ENCODE results near the gene KAT8. TPM values are rescaled to one million over a fixed set of nuclear protein-coding genes. Genes with fewer than 3 reads are reported as not detected.

KAT8 gene
- total and polyA plus RNA-seq, 2 of the 13 experiments (the other 11 are each of a cell fraction or from before 2014, with no cell fraction given): 79.0 to 84.2 TPM

DNA sequence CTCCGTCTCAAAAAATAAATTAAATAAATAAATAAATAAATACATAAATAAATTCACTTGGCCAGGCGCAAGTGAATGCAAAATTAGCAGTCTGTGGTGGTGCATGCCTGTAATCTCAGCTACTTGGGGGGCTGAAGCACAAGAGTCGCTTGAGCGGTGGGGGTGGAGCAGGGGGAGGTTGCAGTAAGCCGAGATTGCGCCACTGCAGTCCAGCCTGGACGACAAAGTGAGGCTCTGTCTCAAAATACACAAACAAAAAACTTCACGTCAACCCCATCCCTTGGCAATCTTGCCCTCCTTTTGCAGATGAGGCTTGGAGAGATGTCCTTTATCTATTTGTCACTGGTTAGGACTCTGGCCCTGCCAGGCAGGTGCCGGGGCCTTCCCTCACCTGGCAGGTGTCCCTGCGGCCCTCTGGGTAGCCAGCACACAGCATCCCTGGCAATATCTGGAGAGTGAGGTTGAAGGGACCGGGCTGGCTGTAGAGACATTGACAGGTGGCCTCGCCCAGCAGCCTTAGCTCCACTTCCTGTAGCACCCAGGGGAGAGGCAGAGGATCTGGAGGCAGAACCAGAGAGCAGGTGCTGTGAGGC, 28.0 kb downstream of the KAT8 start:
- Histone ChIP-seq H3K9me3 (ENCODE audit: low read length) (no peaks in the 10 kb centered on the region), H3K27me3 (ENCODE audit: control insufficient read depth in 1 of 2, insufficient read depth in 2 of 2, low read length in 2 of 2) (peaks cover 0 to 33% of the 10 kb centered on the region in 2 experiments; a peak in 4 of 5 replicates), H3K79me2 (ENCODE audit: insufficient read depth, low read length) (no peaks in the 10 kb centered on the region), H2AFZ (ENCODE audit: low read length) (no peak overlapping the region), H3K9ac (ENCODE audit: insufficient read depth, low read depth, low read length) (no peak overlapping the region), H3K27ac (ENCODE audit: extremely low read length, insufficient read depth, low read length) (no peak overlapping the region), H3K4me1 (ENCODE audit: insufficient read depth, low read length) (peaks cover 55% of the 10 kb centered on the region), H3K36me3 (replicated peaks in 1 of 2; ENCODE audit: control insufficient read depth in 1 of 2, insufficient read depth in 2 of 2, low read length in 2 of 2) (no peaks in the 10 kb centered on the region), H3K4me2 (ENCODE audit: low read depth, low read length) (peak overlapping the region; percentile 30), H4K20me1 (ENCODE audit: insufficient read depth, low read length) (no peaks in the 10 kb centered on the region), H3K4me3 (replicated peaks in 1 of 3; ENCODE audit: insufficient read depth in 1 of 3, low read depth in 2 of 3, low read length in 3 of 3) (no peak overlapping the region; a peak in 1 of 6 replicates)
- in situ Hi-C loops (cut with HindIII; ENCODE audit: extremely low pct_ligation_motif_present, low pct_unique_long_range_greater_than_20kb) (no loop called here), intact Hi-C loops (cut with micrococcal nuclease; ENCODE audit: unreplicated experiment) (loop anchor here (10.0 kb wide), 1 partner anchor 191 kb away; the partner anchor contains the start of gene SETD1A)
- no TSS peak for BruUV-seq (replicated peaks)
- WGBS (ENCODE audit: low lambda C conversion rate): 5% methylated on average over 10 of the region's 12 CpGs
- ATAC-seq: no peak
- ChIA-PET POLR2A (interaction anchor here (1.5 to 1.6 kb wide), 2 partner anchors 34 to 147 kb away, joined by 3 to 7 read pairs; partner anchors contain the start of gene FUS), CTCF (ENCODE audit: low intra/inter-chr PET ratio, low total read pairs) (no interaction called here)
- peak; percentile 54 for FAIRE-seq
- peak; percentile 50 for DNase-seq (ENCODE audit: low spot score)
- no peak for TF ChIP-seq ZBTB42 (CRISPR knock-in tag; IDR thresholded peaks at IDR 0.05)
- TF ChIP-seq, protein P1, sequence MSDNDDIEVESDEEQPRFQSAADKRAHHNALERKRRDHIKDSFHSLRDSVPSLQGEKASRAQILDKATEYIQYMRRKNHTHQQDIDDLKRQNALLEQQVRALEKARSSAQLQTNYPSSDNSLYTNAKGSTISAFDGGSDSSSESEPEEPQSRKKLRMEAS (IDR thresholded peaks at IDR 0.05): peak; percentile 29; the same call in 1 of the 2 replicates
- TF ChIP-seq, protein P2, sequence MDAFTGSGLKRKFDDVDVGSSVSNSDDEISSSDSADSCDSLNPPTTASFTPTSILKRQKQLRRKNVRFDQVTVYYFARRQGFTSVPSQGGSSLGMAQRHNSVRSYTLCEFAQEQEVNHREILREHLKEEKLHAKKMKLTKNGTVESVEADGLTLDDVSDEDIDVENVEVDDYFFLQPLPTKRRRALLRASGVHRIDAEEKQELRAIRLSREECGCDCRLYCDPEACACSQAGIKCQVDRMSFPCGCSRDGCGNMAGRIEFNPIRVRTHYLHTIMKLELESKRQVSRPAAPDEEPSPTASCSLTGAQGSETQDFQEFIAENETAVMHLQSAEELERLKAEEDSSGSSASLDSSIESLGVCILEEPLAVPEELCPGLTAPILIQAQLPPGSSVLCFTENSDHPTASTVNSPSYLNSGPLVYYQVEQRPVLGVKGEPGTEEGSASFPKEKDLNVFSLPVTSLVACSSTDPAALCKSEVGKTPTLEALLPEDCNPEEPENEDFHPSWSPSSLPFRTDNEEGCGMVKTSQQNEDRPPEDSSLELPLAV (CRISPR knock-in tag; conservative IDR thresholded peaks at IDR 0.05; ENCODE audit: low read depth): no peak
- peak; percentile 29 for TF ChIP-seq ZNF225 (CRISPR knock-in tag; IDR thresholded peaks at IDR 0.05)
- TF ChIP-seq FOXA3 (CRISPR knock-in tag; IDR thresholded peaks at IDR 0.05): peak; percentile 26; the same call in 1 of the 2 replicates
- no peak for TF ChIP-seq ZNF572 (CRISPR knock-in tag; IDR thresholded peaks at IDR 0.05)
- TF ChIP-seq ZNF558 (CRISPR knock-in tag; IDR thresholded peaks at IDR 0.05; ENCODE audit: borderline replicate concordance): no peak
- TF ChIP-seq SMAD9 (CRISPR knock-in tag; IDR thresholded peaks at IDR 0.05): no peak
- TF ChIP-seq CBX5 (CRISPR knock-in tag; IDR thresholded peaks at IDR 0.05; ENCODE audit: borderline replicate concordance): 0 out of 2 replicates have a peak, but pooled peaks have one; percentile 32
- no peak for TF ChIP-seq NFKBIZ (CRISPR knock-in tag; IDR thresholded peaks at IDR 0.05)
- TF ChIP-seq, protein P3, sequence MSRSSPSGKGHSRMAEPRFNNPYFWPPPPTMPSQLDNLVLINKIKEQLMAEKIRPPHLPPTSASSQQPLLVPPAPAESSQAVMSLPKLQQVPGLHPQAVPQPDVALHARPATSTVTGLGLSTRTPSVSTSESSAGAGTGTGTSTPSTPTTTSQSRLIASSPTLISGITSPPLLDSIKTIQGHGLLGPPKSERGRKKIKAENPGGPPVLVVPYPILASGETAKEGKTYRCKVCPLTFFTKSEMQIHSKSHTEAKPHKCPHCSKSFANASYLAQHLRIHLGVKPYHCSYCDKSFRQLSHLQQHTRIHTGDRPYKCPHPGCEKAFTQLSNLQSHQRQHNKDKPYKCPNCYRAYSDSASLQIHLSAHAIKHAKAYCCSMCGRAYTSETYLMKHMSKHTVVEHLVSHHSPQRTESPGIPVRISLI (CRISPR knock-in tag; IDR thresholded peaks at IDR 0.05; ENCODE audit: borderline replicate concordance): peak; percentile 40; the same call in 1 of the 2 replicates
- TF ChIP-seq ZEB1 (IDR thresholded peaks at IDR 0.05; ENCODE audit: insufficient replicate concordance, low read depth): peak; percentile 70
- TF ChIP-seq ZFX (CRISPR knock-in tag; IDR thresholded peaks at IDR 0.05; ENCODE audit: low read depth): peak; percentile 36; the same call in 1 of the 2 replicates
- TF ChIP-seq, protein P4, sequence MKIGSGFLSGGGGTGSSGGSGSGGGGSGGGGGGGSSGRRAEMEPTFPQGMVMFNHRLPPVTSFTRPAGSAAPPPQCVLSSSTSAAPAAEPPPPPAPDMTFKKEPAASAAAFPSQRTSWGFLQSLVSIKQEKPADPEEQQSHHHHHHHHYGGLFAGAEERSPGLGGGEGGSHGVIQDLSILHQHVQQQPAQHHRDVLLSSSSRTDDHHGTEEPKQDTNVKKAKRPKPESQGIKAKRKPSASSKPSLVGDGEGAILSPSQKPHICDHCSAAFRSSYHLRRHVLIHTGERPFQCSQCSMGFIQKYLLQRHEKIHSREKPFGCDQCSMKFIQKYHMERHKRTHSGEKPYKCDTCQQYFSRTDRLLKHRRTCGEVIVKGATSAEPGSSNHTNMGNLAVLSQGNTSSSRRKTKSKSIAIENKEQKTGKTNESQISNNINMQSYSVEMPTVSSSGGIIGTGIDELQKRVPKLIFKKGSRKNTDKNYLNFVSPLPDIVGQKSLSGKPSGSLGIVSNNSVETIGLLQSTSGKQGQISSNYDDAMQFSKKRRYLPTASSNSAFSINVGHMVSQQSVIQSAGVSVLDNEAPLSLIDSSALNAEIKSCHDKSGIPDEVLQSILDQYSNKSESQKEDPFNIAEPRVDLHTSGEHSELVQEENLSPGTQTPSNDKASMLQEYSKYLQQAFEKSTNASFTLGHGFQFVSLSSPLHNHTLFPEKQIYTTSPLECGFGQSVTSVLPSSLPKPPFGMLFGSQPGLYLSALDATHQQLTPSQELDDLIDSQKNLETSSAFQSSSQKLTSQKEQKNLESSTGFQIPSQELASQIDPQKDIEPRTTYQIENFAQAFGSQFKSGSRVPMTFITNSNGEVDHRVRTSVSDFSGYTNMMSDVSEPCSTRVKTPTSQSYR (CRISPR knock-in tag; IDR thresholded peaks at IDR 0.05; ENCODE audit: borderline replicate concordance): peak; percentile 86
- no peak for TF ChIP-seq FOXA1 (IDR thresholded peaks at IDR 0.05)
- 0 out of 2 replicates have a peak, but pooled peaks have one; percentile 7 for TF ChIP-seq FOXA1 (CRISPR knock-in tag; IDR thresholded peaks at IDR 0.05)
- no peak for TF ChIP-seq ZNF776 (CRISPR knock-in tag; IDR thresholded peaks at IDR 0.05)
- no peak for TF ChIP-seq KAT2B (IDR thresholded peaks at IDR 0.05; ENCODE audit: borderline replicate concordance, low read depth, low read length)
- 0 out of 2 replicates have a peak, but pooled peaks have one; percentile 31 for TF ChIP-seq ZBTB7B (CRISPR knock-in tag; IDR thresholded peaks at IDR 0.05)
- 0 out of 2 replicates have a peak, but pooled peaks have one; percentile 17 for TF ChIP-seq KDM5B (CRISPR knock-in tag; IDR thresholded peaks at IDR 0.05; ENCODE audit: borderline replicate concordance)

All from HepG2 (cell line).